Neuron (in vitro differentiated cells): ENCODE data around the gene CD3D.

Experiments used
- H2AFZ ChIP-seq: one replicate; pipeline ENCODE4 v1.6.1; 2013; ENCODE audit warnings: low read depth, mild to moderate bottlenecking, inconsistent platforms, low read length, moderate library complexity
- H3K27me3 ChIP-seq: one replicate; pipeline ENCODE4 v1.6.1; 2013; ENCODE audit warnings: low read length; ENCODE audit not compliant: insufficient read depth
- H3K36me3 ChIP-seq: one replicate; pipeline ENCODE4 v1.6.1; 2013; ENCODE audit warnings: low read length; ENCODE audit not compliant: insufficient read depth
- H3K4me1 ChIP-seq: one replicate; pipeline ENCODE4 v1.6.1; 2013; ENCODE audit warnings: low read length; ENCODE audit not compliant: insufficient read depth
- H3K4me3 ChIP-seq: 2 replicates; pipeline ENCODE4 v1.5.1; 2013; ENCODE audit warnings: mild to moderate bottlenecking, low read length, moderate library complexity
- H3K9me3 ChIP-seq: one replicate; pipeline ENCODE4 v1.6.1; 2013; ENCODE audit warnings: low read length

CD3D gene

GRCh38 chr11:118306556-118306955 is 35.9 kb downstream of the CD3D start:
- H3K4me3 ChIP-seq: no peak overlapping the region
- no peak overlapping the region for H2AFZ ChIP-seq
- H3K27me3 ChIP-seq: peaks cover 17% of the 10 kb centered on the region
- no peaks in the 10 kb centered on the region for H3K36me3 ChIP-seq
- no peaks in the 10 kb centered on the region for H3K9me3 ChIP-seq
- H3K4me1 ChIP-seq: no peaks in the 10 kb centered on the region

DNA sequence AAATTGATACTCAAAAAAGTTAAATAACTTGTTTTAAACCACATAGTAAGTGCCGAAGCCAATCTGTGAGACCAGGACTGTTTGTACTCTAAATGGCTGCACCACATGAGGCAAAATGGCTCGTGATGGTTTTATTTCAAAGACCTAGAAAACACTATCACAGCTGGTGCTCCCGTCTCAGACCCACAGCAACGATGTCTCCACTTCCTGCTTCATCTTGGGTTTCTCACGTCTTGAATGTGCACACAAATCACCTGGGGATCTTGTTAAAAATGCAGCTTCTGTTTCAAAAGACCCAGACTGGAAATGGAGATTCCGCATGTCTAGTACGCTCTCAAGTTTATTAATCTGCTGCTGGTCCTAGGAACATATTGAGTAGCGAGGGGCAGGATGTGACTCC is 36.8 kb downstream of the CD3D start:
- Histone ChIP-seq H3K9me3 (no peaks in the 10 kb centered on the region), H3K36me3 (no peaks in the 10 kb centered on the region), H3K4me3 (no peak overlapping the region), H3K4me1 (no peaks in the 10 kb centered on the region), H3K27me3 (peaks cover 25% of the 10 kb centered on the region), H2AFZ (no peak overlapping the region)

DNA sequence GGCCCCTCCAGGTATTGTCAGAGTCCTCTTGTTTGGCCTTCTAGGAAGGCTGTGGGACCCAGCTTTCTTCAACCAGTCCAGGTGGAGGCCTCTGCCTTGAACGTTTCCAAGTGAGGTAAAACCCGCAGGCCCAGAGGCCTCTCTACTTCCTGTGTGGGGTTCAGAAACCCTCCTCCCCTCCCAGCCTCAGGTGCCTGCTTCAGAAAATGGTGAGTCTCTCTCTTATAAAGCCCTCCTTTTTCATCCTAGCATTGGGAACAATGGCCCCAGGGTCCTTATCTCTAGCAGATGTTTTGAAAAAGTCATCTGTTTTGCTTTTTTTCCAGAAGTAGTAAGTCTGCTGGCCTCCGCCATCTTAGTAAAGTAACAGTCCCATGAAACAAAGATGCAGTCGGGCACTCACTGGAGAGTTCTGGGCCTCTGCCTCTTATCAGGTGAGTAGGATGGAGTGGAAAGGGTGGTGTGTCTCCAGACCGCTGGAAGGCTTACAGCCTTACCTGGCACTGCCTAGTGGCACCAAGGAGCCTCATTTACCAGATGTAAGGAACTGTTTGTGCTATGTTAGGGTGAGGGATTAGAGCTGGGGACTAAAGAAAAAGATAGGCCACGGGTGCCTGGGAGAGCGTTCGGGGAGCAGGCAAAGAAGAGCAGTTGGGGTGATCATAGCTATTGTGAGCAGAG is 37.8 kb downstream of the CD3D start, which contains the start of gene CD3E:
Gene CD3E, plus strand, starts transcription at position 163 of the 681 bp plus-strand sequence. Its CDS starts 223 bp downstream, at position 386.
- Histone ChIP-seq H2AFZ (no peak within 1 kb of the TSS), H3K4me3 (no peak within 1 kb of the TSS), H3K36me3 (no peaks in the 10 kb centered on the region), H3K27me3 (peaks cover 30% of the 10 kb centered on the region), H3K4me1 (no peaks in the 10 kb centered on the region), H3K9me3 (no peaks in the 10 kb centered on the region)

DNA sequence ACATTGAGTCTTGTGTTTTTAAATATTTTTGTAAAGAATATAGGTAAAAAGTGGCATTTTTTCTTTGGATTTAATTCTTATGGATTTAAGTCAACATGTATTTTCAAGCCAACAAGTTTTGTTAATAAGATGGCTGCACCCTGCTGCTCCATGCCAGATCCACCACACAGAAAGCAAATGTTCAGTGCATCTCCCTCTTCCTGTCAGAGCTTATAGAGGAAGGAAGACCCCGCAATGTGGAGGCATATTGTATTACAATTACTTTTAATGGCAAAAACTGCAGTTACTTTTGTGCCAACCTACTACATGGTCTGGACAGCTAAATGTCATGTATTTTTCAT is 38.3 kb downstream of the CD3D start:
- no peaks in the 10 kb centered on the region for H3K9me3 ChIP-seq
- no peak overlapping the region for H3K4me3 ChIP-seq
- no peak overlapping the region for H2AFZ ChIP-seq
- H3K4me1 ChIP-seq: no peaks in the 10 kb centered on the region
- no peaks in the 10 kb centered on the region for H3K36me3 ChIP-seq
- peaks cover 31% of the 10 kb centered on the region for H3K27me3 ChIP-seq

- H3K36me3 ChIP-seq: no peaks in the 10 kb centered on the region
- H3K4me3 ChIP-seq: no peak overlapping the region
- H2AFZ ChIP-seq: no peak overlapping the region
- no peaks in the 10 kb centered on the region for H3K9me3 ChIP-seq
- peaks cover 35% of the 10 kb centered on the region for H3K27me3 ChIP-seq
- H3K4me1 ChIP-seq: no peaks in the 10 kb centered on the region
Observed at GRCh38 chr11:118301600-118302195, 40.8 kb downstream of the CD3D start.

DNA sequence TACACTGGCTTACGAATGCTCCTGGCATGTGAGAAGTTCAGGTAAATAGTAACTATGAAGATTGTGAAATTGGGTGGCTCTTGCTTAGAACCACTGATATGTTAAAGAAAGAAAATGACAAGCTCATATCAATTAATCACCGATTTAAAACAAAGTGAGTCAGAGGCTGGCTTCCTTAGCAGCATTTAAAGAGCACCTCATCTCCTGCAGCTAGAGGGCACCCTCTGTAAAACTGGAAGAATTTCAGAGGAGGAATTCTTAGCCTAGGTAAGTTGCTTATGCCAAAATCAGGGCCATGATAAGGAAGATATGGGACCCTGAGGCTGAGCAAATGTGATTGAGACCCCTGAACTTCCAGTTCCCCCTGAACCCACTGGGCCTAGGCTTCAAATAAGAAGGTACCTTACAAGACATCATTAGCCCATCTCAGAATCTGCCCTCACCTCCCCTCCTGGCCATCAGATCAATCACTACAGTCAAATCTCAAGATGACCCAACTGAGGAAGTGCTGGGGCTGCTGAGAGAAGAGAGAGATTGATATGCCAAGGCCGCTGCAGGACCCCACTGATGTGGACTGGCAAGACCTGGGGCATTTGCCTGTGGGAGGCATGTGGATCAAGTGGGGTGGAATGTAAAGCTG is 46.6 kb downstream of the CD3D start:
- Histone ChIP-seq H2AFZ (no peak overlapping the region), H3K27me3 (peaks cover 14% of the 10 kb centered on the region), H3K9me3 (no peaks in the 10 kb centered on the region)

DNA sequence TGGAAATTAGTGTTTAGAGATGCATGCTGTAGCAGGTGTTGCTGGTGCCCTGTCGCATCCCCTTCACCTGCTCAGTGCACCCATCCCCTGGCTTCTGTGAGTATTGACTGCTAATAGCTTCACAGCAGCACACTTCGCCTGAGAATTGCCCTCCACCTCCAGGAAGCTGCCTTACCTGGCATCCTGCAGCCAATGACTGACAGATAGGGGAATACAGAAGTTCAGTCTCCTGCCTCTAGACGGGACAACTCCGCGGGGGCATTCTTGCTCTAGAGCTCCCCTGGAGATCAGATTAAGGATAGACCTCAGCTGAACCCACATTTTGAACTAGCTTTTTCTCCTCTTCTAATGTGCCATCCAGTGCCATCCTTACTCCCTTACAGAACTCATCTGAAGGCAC is 47.3 kb downstream of the CD3D start:
- H3K4me3 ChIP-seq: no peak overlapping the region
- H3K27me3 ChIP-seq: peaks cover 10% of the 10 kb centered on the region
- H3K9me3 ChIP-seq: no peaks in the 10 kb centered on the region
- no peak overlapping the region for H2AFZ ChIP-seq
- H3K36me3 ChIP-seq: no peaks in the 10 kb centered on the region
- no peaks in the 10 kb centered on the region for H3K4me1 ChIP-seq

More for the DNA sequence above, 46.6 kb downstream of the CD3D start:
- Histone ChIP-seq H3K4me1 (no peaks in the 10 kb centered on the region), H3K4me3 (no peak overlapping the region), H3K36me3 (no peaks in the 10 kb centered on the region)

GRCh38 chr11:118294053-118294452 is 48.5 kb downstream of the CD3D start:
- H3K27me3 ChIP-seq: peaks cover 8% of the 10 kb centered on the region
- no peak overlapping the region for H2AFZ ChIP-seq
- no peaks in the 10 kb centered on the region for H3K9me3 ChIP-seq
- H3K36me3 ChIP-seq: no peaks in the 10 kb centered on the region
- no peak overlapping the region for H3K4me3 ChIP-seq
- H3K4me1 ChIP-seq: no peaks in the 10 kb centered on the region

DNA sequence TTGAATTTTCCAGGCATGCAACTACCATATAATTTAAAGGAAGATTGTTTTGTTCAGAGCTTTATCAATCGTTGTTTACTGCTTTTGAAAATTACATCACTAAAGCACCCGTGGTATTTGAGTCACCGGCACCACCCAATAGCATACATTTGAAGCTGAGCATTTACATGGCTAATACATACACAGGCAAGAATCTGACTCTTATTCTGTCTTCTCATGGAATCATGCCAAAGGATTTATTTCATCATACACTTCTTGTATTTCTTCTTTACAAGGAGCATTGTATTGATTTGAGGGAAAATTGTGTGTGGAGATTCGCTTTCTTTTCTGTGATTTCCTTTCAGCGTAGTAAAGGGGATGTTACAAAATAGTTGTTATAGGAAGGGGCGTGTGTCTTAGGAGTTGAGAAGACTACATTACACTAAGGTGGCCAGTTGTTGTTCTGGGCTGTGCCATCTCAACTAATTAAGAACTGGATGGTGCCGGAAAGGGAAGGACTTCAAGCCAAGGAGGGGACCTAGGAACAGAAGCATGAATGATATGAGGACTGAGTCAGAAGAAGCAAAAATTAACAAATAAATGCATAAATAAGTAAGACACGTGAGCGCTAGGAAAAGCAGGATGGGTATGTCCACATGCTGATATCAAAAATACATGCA is 50.9 kb downstream of the CD3D start:
- Histone ChIP-seq H2AFZ (no peak overlapping the region), H3K4me3 (no peak overlapping the region), H3K27me3 (peaks cover 4% of the 10 kb centered on the region), H3K4me1 (no peaks in the 10 kb centered on the region), H3K9me3 (no peaks in the 10 kb centered on the region), H3K36me3 (no peaks in the 10 kb centered on the region)

DNA sequence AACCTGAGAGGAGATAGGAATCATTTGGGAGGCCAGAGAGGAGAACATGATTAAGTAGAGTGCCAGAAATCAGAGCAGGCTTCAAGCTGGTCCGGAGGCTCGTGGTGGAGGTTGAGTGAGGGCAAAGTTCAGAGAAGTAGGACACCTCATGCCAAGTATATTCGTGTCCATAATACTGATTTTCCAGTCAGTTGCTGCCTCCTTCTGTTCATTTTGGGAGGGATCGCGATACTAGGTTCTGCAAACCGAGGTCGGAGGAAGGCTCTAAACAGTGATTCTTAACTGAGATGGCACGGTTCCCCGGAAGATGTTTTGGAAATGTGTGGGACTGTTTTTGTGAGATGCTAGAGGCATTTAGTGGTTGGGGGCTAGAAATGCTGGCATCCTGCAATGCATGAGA is 51.6 kb downstream of the CD3D start:
- Histone ChIP-seq H2AFZ (no peak overlapping the region), H3K36me3 (no peaks in the 10 kb centered on the region), H3K4me3 (no peak overlapping the region), H3K4me1 (no peaks in the 10 kb centered on the region), H3K27me3 (peaks cover 4% of the 10 kb centered on the region), H3K9me3 (no peaks in the 10 kb centered on the region)

DNA sequence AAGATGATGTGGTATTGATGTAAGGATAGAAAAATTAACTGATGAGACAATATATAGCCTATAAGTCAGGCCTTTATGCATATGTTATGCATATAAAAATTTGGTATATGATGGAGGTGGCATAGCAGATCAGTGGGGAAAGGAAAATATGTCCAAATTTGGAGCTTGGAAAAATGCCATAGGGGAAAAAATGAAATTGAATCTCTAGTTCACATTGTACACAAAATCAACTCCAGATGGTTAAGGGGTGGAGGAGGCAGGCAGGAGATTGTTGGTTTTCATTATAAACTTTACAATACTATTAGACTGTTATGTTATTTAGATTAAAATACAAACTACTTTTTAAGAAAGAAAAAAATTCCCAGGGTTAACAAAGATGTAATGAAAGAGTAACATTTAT is 53.1 kb downstream of the CD3D start:
- no peaks in the 10 kb centered on the region for H3K9me3 ChIP-seq
- H2AFZ ChIP-seq: no peak overlapping the region
- H3K4me1 ChIP-seq: no peaks in the 10 kb centered on the region
- no peaks in the 10 kb centered on the region for H3K36me3 ChIP-seq
- H3K27me3 ChIP-seq: peaks cover 4% of the 10 kb centered on the region
- no peak overlapping the region for H3K4me3 ChIP-seq
